Measurements from ENCODE around the gene ING1.

Gene ING1

GRCh38 chr13:110759710-110760109 lies 46.2 kb downstream of the ING1 start:
- no peak for TF ChIP-seq CTCF (IDR thresholded peaks at IDR 0.05; ENCODE audit: insufficient read depth, low read length, missing control alignments)
- POLR2A ChIA-PET: no interaction called here
- no peak overlapping the region for H3K4me3 ChIP-seq (ENCODE audit: low read depth, low read length)
- CTCF ChIA-PET: no interaction called here
- DNase-seq (ENCODE audit: low read depth, low spot score): no peak

GRCh38 chr13:110760611-110761010 lies 47.1 kb downstream of the ING1 start:
- no peak for DNase-seq (ENCODE audit: low read depth, low spot score)
- CTCF ChIA-PET: no interaction called here
- no peak for TF ChIP-seq CTCF (IDR thresholded peaks at IDR 0.05; ENCODE audit: insufficient read depth, low read length, missing control alignments)
- POLR2A ChIA-PET: no interaction called here
- H3K4me3 ChIP-seq (ENCODE audit: low read depth, low read length): no peak overlapping the region

- TF ChIP-seq CTCF (IDR thresholded peaks at IDR 0.05; ENCODE audit: insufficient read depth, low read length, missing control alignments): no peak
- ChIA-PET CTCF (no interaction called here), POLR2A (no interaction called here)
- no peak for DNase-seq (ENCODE audit: low read depth, low spot score)
- H3K4me3 ChIP-seq (ENCODE audit: low read depth, low read length): no peak overlapping the region
Observed at GRCh38 chr13:110766671-110767430, 53.4 kb downstream of the ING1 start.

- DNase-seq (ENCODE audit: low read depth, low spot score): no peak
- ChIA-PET CTCF (no interaction called here), POLR2A (no interaction called here)
- H3K4me3 ChIP-seq (ENCODE audit: low read depth, low read length): no peak overlapping the region
- no peak for TF ChIP-seq CTCF (IDR thresholded peaks at IDR 0.05; ENCODE audit: insufficient read depth, low read length, missing control alignments)
Observed at GRCh38 chr13:110767476-110767875, 54.0 kb downstream of the ING1 start.

GRCh38 chr13:110769097-110769496 lies 55.6 kb downstream of the ING1 start:
- no peak overlapping the region for H3K4me3 ChIP-seq (ENCODE audit: low read depth, low read length)
- POLR2A ChIA-PET: no interaction called here
- no peak for DNase-seq (ENCODE audit: low read depth, low spot score)
- no peak for TF ChIP-seq CTCF (IDR thresholded peaks at IDR 0.05; ENCODE audit: insufficient read depth, low read length, missing control alignments)
- CTCF ChIA-PET: no interaction called here

- no peak for DNase-seq (ENCODE audit: low read depth, low spot score)
- TF ChIP-seq CTCF (IDR thresholded peaks at IDR 0.05; ENCODE audit: insufficient read depth, low read length, missing control alignments): no peak
- ChIA-PET CTCF (no interaction called here), POLR2A (no interaction called here)
- H3K4me3 ChIP-seq (ENCODE audit: low read depth, low read length): no peak overlapping the region
Observed at GRCh38 chr13:110770678-110771077, 57.2 kb downstream of the ING1 start.

All from AG04449 (cell line).